ENCODE measurements around the gene CADPS2. TPM values are rescaled to one million over a fixed set of nuclear protein-coding genes. Genes with fewer than 3 reads are reported as not detected.

Gene CADPS2
- total RNA-seq, 4 donors from 2014 or later: 27.3 to 154 (median 114) TPM

DNA sequence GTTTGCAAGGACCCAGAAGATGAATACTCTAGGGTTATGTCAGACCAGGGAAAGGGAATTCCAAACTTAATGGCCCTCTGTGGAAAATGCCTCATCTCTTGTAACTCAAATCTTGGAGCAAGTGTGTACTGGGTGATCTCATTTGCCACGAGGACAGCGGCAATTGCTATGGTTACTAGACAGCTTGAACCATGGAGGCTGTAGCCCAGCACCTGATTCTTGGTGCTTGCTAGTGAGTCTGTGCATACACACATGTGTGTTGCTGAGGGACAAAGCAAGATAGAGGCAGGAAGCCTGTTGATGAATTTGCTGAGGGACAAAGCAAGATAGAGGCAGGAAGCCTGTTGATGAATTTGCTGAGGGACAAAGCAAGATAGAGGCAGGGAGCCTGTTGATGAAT, 523.1 kb downstream of the CADPS2 start:
- 81% methylated on average over 2 of the region's 2 CpGs for WGBS
- intact Hi-C loops (cut with DNase I): no loop called here
- H3K27ac ChIP-seq (replicated peaks in 1 of 4): no peak overlapping the region
- no peak overlapping the region for H3K4me3 ChIP-seq
- no peak for DNase-seq (ENCODE audit: extremely low spot score)
- H3K36me3 ChIP-seq: peaks cover 0 to 1% (median 0%) of the 10 kb centered on the region in 4 donors
- no peaks in the 10 kb centered on the region for H3K27me3 ChIP-seq
- TF ChIP-seq, protein P1, sequence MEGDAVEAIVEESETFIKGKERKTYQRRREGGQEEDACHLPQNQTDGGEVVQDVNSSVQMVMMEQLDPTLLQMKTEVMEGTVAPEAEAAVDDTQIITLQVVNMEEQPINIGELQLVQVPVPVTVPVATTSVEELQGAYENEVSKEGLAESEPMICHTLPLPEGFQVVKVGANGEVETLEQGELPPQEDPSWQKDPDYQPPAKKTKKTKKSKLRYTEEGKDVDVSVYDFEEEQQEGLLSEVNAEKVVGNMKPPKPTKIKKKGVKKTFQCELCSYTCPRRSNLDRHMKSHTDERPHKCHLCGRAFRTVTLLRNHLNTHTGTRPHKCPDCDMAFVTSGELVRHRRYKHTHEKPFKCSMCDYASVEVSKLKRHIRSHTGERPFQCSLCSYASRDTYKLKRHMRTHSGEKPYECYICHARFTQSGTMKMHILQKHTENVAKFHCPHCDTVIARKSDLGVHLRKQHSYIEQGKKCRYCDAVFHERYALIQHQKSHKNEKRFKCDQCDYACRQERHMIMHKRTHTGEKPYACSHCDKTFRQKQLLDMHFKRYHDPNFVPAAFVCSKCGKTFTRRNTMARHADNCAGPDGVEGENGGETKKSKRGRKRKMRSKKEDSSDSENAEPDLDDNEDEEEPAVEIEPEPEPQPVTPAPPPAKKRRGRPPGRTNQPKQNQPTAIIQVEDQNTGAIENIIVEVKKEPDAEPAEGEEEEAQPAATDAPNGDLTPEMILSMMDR (IDR thresholded peaks at IDR 0.05): no peak
- TF ChIP-seq POLR2A (IDR thresholded peaks at IDR 0.05; ENCODE audit: low read depth): no peak
- TF ChIP-seq POLR2AphosphoS5 (IDR thresholded peaks at IDR 0.05): no peak
- no peak for TF ChIP-seq EP300 (IDR thresholded peaks at IDR 0.05)
- no peaks in the 10 kb centered on the region for H3K4me1 ChIP-seq
- H3K9me3 ChIP-seq: no peaks in the 10 kb centered on the region

- no peak for TF ChIP-seq POLR2A (IDR thresholded peaks at IDR 0.05; ENCODE audit: low read depth)
- no peak for TF ChIP-seq EP300 (IDR thresholded peaks at IDR 0.05)
- TF ChIP-seq, protein P1 (IDR thresholded peaks at IDR 0.05): no peak
- TF ChIP-seq POLR2AphosphoS5 (IDR thresholded peaks at IDR 0.05): no peak
- intact Hi-C loops (cut with DNase I): no loop called here
- WGBS: 81% methylated on average over 3 of the region's 3 CpGs
- Histone ChIP-seq H3K9me3 (no peaks in the 10 kb centered on the region), H3K4me1 (no peaks in the 10 kb centered on the region), H3K4me3 (no peak overlapping the region), H3K27me3 (no peaks in the 10 kb centered on the region), H3K27ac (replicated peaks in 1 of 4) (no peak overlapping the region), H3K36me3 (no peaks in the 10 kb centered on the region)
- no peak for DNase-seq (ENCODE audit: extremely low spot score)
Observed at GRCh38 chr7:122362473-122362872, 523.8 kb downstream of the CADPS2 start.

GRCh38 chr7:122354656-122355055, 531.6 kb downstream of the CADPS2 start:
- TF ChIP-seq POLR2A (IDR thresholded peaks at IDR 0.05; ENCODE audit: low read depth) (no peak), EP300 (IDR thresholded peaks at IDR 0.05) (no peak), POLR2AphosphoS5 (IDR thresholded peaks at IDR 0.05) (no peak)
- TF ChIP-seq, protein P1 (IDR thresholded peaks at IDR 0.05): no peak
- no peak overlapping the region for H3K4me3 ChIP-seq
- intact Hi-C loops (cut with DNase I): no loop called here
- DNase-seq (ENCODE audit: extremely low spot score): no peak
- H3K4me1 ChIP-seq: no peaks in the 10 kb centered on the region
- no peaks in the 10 kb centered on the region for H3K36me3 ChIP-seq
- H3K9me3 ChIP-seq: no peaks in the 10 kb centered on the region
- 85% methylated on average over 2 of the region's 2 CpGs for WGBS
- no peak overlapping the region for H3K27ac ChIP-seq (replicated peaks in 1 of 4)
- no peaks in the 10 kb centered on the region for H3K27me3 ChIP-seq

- H3K9me3 ChIP-seq: no peaks in the 10 kb centered on the region
- TF ChIP-seq POLR2AphosphoS5 (IDR thresholded peaks at IDR 0.05): no peak
- TF ChIP-seq, protein P1 (IDR thresholded peaks at IDR 0.05): no peak
- TF ChIP-seq EP300 (IDR thresholded peaks at IDR 0.05): no peak
- no peak for TF ChIP-seq POLR2A (IDR thresholded peaks at IDR 0.05; ENCODE audit: low read depth)
- H3K27me3 ChIP-seq: no peaks in the 10 kb centered on the region
- no peak overlapping the region for H3K4me3 ChIP-seq
- intact Hi-C loops (cut with DNase I): no loop called here
- no peaks in the 10 kb centered on the region for H3K36me3 ChIP-seq
- no peak overlapping the region for H3K27ac ChIP-seq (replicated peaks in 1 of 4)
- no peaks in the 10 kb centered on the region for H3K4me1 ChIP-seq
- no peak for DNase-seq (ENCODE audit: extremely low spot score)
- WGBS: 62% methylated on average over 3 of the region's 3 CpGs
Observed at GRCh38 chr7:122352454-122352853, 533.8 kb downstream of the CADPS2 start.

DNA sequence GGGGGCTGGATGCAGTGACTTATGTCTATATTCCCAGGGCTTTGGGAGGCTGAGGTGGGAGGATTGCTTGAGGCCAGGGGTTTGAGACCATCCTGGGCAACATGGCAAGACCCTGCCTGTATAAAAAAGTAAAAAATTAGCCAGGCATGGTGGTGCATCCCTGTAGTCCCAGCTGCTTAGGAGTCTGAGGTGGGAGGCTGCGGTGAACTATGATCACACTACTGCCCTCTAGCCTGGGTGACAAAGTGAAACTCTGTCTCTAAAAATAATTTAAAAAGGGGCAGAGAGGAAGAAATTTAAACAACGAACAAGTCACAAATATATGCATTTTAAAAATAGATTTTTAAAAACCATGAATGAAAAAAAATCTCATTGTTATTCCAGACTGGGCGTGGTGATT, 535.6 kb downstream of the CADPS2 start:
- DNase-seq (ENCODE audit: extremely low spot score): no peak

More for the DNA sequence above, 535.6 kb downstream of the CADPS2 start:
- H3K27me3 ChIP-seq: no peaks in the 10 kb centered on the region
- intact Hi-C loops (cut with DNase I): no loop called here
- no peaks in the 10 kb centered on the region for H3K9me3 ChIP-seq
- H3K4me3 ChIP-seq: no peak overlapping the region
- H3K4me1 ChIP-seq: no peaks in the 10 kb centered on the region
- WGBS: 84% methylated on average over 3 of the region's 3 CpGs
- H3K27ac ChIP-seq (replicated peaks in 1 of 4): no peak overlapping the region
- TF ChIP-seq POLR2AphosphoS5 (IDR thresholded peaks at IDR 0.05): no peak
- no peak for TF ChIP-seq POLR2A (IDR thresholded peaks at IDR 0.05; ENCODE audit: low read depth)
- no peak for TF ChIP-seq EP300 (IDR thresholded peaks at IDR 0.05)
- TF ChIP-seq, protein P1 (IDR thresholded peaks at IDR 0.05): no peak
- no peaks in the 10 kb centered on the region for H3K36me3 ChIP-seq
